SH-SY5Y (cell line): ENCODE data around the gene MAPK12.

Source experiments
- GATA2 ChIP-seq: IDR thresholded peaks from 2 replicates; pipeline ENCODE4 v1.6.1; 2011; ENCODE audit warnings: mild to moderate bottlenecking, low read depth, low read length
- GATA3 ChIP-seq: IDR thresholded peaks from 2 replicates; pipeline ENCODE4 v1.6.1; 2011; ENCODE audit warnings: low read depth, mild to moderate bottlenecking, low read length, moderate library complexity

GRCh38 chr22:50236731-50237409, 24.6 kb downstream of the MAPK12 start:
- TF ChIP-seq GATA2: no peak
- TF ChIP-seq GATA3: no peak
